Glomerular visceral epithelial cell (primary cell): ENCODE results near the gene MYMX.
A peak's percentile ranks its signal among the peaks of the same experiment; 100 is the strongest.
"Not testable (repeated sequence)": the region's sequence is repeated elsewhere in the genome, so short reads cannot be mapped to it uniquely, and the experiment has no call there.

Experiments
- DNase-seq: peaks from one replicate; pipeline ENCODE4 v3.0.0-alpha.2; 2016; ENCODE audit errors: extremely low spot score

The MYMX gene

DNA sequence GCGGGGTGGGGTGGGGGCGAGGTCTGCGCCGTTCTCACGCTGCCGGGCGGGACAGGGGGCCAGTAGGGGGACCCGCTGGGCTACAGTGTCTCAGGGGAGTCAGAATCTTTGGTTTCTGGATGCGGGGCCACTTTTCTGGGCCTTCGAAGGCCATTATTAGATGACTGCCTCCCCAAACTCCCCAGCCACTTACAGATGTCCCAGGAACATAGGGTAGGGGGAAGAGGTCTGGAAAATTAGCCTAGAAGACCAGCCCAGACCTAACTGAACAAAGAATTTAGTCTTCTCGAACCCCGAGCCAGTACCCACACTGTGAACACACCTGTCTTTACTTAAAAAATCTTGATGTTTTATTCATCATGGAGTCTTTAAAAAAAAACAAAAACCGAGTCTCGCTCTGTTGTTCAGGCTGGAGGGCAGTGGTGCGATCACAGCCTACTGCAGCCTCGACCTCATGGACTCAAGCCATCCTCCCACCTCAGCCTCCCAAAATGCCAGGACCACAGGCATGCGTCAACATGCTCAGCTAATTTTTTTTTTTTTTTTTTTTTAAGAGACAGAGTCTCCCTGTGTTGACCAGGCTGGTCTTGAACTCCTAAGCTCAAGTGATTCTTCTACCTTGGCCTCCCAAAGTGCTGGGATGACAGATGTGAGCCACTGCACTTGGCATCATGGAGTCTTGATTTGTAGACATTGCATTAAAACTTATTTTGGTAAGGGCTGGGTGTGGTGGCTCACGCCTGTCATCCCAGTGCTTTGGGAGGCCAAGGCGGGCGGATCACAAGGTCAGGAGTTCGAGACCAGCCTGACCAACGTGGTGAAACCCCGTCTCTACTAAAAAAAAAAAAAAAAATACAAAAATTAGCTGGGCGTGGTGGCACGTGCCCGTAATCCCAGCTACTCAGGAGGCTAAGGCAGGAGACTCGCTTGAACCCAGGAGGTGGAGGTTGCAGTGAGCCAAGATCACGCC lies 3.4 kb downstream of the MYMX start:
- no peak for DNase-seq

DNA sequence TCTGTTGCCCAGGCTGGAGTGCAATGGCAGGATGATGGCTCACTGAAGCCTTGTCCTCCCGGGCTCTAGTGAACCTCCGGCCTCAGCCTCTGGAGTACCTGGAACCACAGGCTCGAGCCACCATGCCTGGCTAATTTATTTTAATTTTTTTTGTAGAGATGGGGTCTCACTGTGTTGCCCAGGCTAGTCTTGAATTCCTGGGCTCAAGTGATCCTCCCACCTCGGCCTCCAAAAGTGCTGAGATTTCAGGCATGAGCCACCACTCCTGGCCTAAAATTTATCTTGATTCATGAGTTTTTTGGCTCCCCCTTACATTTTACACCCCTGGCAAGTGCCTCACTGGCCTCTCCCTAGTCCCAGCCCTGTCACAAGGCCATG lies 4.2 kb downstream of the MYMX start:
- DNase-seq, result no peak

DNA sequence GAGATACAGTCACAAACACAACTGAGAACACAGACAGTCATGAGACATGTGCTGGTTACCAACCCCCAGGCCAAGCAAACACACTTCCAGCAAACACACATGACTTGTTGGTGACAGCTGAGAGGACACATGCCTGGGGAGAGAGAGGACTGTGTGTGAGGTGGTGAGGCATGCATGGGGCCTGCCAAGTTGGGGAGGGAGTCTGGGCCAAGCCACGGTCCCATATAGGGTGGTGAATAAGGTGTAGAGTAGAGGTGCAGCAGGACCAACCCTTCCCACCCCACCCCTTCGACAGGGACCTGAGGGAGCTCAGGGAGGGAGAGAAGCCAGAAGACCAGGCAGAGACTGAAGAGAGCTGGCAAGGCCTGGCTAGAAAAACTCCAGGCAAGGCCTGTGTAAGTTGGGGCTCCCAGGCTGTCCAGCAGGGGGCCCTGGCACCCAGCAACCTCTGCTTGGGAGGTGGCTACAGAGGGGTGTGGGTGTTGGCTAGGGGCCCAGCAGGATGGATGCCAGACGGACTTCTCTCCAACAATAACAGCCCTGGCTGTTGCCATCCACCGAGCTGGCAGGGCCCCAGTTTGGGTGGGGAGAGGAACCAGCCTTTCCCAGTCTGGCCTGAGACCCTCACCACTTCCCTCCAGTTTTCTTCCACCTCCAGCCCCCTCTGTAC lies 4.7 kb downstream of the MYMX start:
- peak; percentile 97 for DNase-seq

- DNase-seq, result no peak
Observed at GRCh38 chr6:44221961-44222335, 5.2 kb downstream of the MYMX start.

GRCh38 chr6:44222486-44223318 lies 6.0 kb downstream of the MYMX start:
- no peak for DNase-seq

DNA sequence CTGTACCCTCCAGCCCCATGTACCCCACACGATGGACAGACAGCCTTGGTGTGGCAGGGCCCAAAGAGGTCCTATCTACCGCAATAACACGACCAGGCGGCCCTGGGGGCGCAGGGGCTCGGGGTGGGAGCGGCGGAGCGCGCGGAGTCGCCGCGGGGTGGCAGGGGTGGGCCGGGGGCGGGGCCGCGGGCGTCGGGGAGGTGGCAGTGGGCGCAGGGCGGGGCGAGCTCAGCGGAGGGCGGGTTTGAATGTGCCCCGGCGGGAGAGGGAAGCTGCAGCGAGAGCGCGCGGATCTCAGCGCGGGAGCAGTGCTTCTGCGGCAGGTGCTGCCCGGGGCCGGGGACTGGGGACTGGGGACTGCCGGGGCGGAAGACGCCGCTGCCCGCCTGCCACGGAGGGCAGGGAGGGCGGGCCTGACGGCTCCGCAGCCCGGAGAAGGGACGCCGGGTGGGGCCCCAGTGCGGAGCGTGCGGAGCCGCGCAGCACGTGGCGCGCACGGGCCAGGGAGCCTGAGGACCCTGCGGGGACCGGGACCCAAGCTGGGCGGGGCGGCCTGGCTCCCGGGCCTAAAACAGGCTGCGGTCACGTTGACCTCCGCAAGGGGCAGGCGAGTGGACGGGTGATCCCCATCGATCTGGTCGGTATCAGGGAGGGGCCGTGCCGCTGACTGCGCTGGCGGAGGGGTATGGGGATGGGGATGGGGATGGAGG lies 6.7 kb downstream of the MYMX start, which contains the start of gene SLC29A1:
TSS of gene SLC29A1 (plus strand) at position 277 of the 710 bp plus-strand sequence. CDS start 3,719 bp downstream, outside the sequence.
- peak; percentile 77 for DNase-seq

- peak; percentile 45 for DNase-seq
Observed at GRCh38 chr6:44224029-44224964, 7.6 kb downstream of the MYMX start.

GRCh38 chr6:44224965-44225305 lies 8.2 kb downstream of the MYMX start:
- DNase-seq, result no peak

GRCh38 chr6:44225579-44226325 lies 9.0 kb downstream of the MYMX start:
- no peak for DNase-seq

GRCh38 chr6:44226368-44227147 lies 9.8 kb downstream of the MYMX start:
- DNase-seq, result no peak

DNA sequence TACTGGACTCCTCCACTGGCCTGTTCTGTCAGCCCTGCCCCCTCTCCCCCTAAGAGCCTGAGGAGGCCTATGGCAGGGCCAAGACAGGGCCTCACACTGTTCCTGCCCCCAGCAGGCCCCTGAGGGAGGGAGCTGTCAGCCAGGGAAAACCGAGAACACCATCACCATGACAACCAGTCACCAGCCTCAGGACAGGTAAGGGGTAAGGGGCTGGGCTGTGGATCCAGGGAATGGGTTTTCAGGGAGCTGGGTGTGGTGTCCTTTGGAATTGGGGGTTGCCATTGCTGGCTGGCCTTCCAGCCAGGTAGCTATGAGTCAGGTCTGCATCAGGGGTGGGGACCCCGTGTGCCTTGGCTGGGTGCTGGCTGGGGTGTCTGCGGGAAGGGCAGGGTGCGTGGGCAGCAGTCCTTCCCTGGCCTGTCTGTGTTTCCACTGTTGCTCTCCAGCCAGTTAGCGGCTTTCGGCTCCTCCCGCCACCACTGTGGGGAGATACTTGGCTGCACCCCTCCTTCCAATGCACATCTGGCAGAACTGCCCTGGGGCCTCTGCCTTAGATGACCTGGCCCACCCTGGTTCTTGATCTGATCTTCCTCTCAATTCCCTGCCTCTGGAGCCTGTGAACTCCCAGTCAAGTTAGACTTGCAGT lies 10.5 kb downstream of the MYMX start:
- DNase-seq, result no peak

DNA sequence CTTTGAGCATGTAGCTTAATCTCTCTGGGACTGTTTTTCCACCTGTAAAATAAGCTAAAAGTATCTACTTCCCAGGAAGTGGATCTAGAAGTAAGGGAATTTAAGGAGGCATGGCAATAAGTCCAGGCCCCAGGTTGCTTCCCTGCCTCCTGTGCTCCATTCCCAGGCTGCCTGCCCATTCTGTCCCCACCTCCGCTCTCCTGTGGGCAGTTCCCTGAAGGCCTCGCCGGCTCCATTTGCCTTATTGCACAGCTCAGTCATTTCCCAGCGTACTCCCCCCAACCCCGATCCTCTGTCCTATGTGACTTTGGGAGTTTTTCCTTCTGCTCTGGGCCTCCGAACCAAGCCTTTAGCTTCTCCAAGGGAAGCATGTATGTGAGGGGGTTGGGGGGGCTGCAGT lies 11.3 kb downstream of the MYMX start:
- no peak for DNase-seq

- DNase-seq, result no peak
Observed at GRCh38 chr6:44228433-44228832, 11.7 kb downstream of the MYMX start.

DNA sequence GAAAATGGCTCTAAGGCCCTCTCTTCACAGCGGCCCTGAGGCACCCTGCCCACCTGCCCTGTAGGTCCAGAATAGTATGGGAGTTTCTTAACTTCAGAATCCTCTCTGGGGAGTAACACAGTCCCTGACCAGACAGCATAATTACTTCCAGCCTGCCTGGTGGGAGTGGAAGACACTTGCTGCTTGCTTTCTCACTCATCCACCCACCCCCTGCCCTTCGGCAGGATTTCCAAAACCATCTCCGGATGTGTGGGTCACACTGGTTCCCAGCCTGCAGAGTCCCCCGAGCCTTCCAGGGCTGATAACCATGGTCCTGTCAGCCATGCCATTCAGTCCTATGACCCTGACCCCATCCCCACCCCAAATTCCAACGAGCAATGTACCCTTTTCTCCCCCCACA lies 12.1 kb downstream of the MYMX start:
- DNase-seq, result no peak

- no peak for DNase-seq
Observed at GRCh38 chr6:44229376-44230033, 12.8 kb downstream of the MYMX start.

- no peak for DNase-seq
Observed at GRCh38 chr6:44230034-44230675, 13.4 kb downstream of the MYMX start.

DNA sequence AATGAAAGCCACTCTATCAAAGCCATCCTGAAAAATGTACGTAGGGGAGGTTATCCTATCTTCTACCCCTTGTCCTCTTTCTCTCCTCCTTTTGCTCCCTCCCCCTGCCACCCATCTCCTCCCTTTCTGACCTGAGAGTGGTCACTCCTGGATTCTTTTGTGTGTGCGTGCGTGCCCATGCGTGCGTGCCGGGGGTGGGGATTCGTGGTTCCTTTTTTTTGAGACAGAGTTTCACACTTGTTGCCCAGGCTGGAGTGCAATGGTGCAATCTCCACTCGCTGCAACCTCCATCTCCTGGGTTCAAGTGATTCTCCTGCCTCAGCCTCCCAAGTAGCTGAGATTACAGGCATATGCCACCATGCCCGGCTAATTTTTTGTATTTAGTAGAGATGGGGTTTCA lies 14.7 kb downstream of the MYMX start:
- DNase-seq, result not testable (repeated sequence)
